SK-N-SH treated with all-trans-retinoic acid at 6 μM for 48 hours (cell line): ENCODE results near the gene C2CD3.

Experiments
- ATAC-seq: fragments of 200-7000 bp; cut with Tn5 transposase; 3 replicates; pipeline ENCODE4 v1.9.1; 2020; ENCODE audit warnings: mild to moderate bottlenecking, moderate library complexity
- ARNTL ChIP-seq: fragments of 450-650 bp; formaldehyde crosslinking; IDR thresholded peaks from 2 replicates; pipeline ENCODE4 v1.5.0; 2020; ENCODE audit warnings: low read depth, mild to moderate bottlenecking, moderate library complexity, borderline replicate concordance
- GLIS3 ChIP-seq: fragments of 250-450 bp; sonication (Bioruptor Pico); IDR thresholded peaks from 2 replicates; pipeline ENCODE4 v1.5.0; 2020; ENCODE audit warnings: mild to moderate bottlenecking, moderate library complexity
- OSR1 ChIP-seq: fragments of 250-450 bp; sonication (Bioruptor Pico); IDR thresholded peaks from 2 replicates; pipeline ENCODE4 v1.8.0; 2022; ENCODE audit warnings: moderate library complexity, mild to moderate bottlenecking, inconsistent platforms
- PPARA ChIP-seq: fragments of 250-450 bp; sonication (Bioruptor Pico); IDR thresholded peaks from 2 replicates; pipeline ENCODE4 v1.5.0; 2020; ENCODE audit warnings: mild to moderate bottlenecking, borderline replicate concordance
- RARB ChIP-seq: fragments of 250-450 bp; sonication (Bioruptor Pico); IDR thresholded peaks from 2 replicates; pipeline ENCODE4 v1.8.0; 2021; ENCODE audit warnings: mild to moderate bottlenecking, moderate library complexity
- SNAI2 ChIP-seq: fragments of 250-450 bp; sonication (Bioruptor Pico); IDR thresholded peaks from 2 replicates; pipeline ENCODE4 v1.5.0; 2020; ENCODE audit warnings: mild to moderate bottlenecking, moderate library complexity
- ZC3H10 ChIP-seq: fragments of 250-450 bp; sonication (Bioruptor Pico); IDR thresholded peaks from 2 replicates; pipeline ENCODE4 v1.5.1; 2021; ENCODE audit warnings: mild to moderate bottlenecking, moderate library complexity
- ZFP3 ChIP-seq: fragments of 250-450 bp; sonication (Bioruptor Pico); IDR thresholded peaks from 2 replicates; pipeline ENCODE4 v1.5.0; 2020; ENCODE audit warnings: mild to moderate bottlenecking, moderate library complexity
- ZFP30 ChIP-seq: fragments of 450-650 bp; formaldehyde crosslinking; IDR thresholded peaks from 2 replicates; pipeline ENCODE4 v1.5.0; 2022; ENCODE audit warnings: mild to moderate bottlenecking, moderate library complexity
- ZNF565 ChIP-seq: fragments of 450-650 bp; formaldehyde crosslinking; conservative IDR thresholded peaks from 2 replicates; pipeline ENCODE4 v1.5.0; 2020; ENCODE audit warnings: low read depth, mild to moderate bottlenecking, moderate library complexity
- ZNF70 ChIP-seq: fragments of 450-650 bp; formaldehyde crosslinking; IDR thresholded peaks from 2 replicates; pipeline ENCODE4 v1.5.0; 2020; ENCODE audit warnings: mild to moderate bottlenecking, moderate library complexity
- ZNF8 ChIP-seq: fragments of 450-650 bp; formaldehyde crosslinking; IDR thresholded peaks from 2 replicates; pipeline ENCODE4 v1.5.0; 2020; ENCODE audit warnings: mild to moderate bottlenecking, moderate library complexity
- TF ChIP-seq, protein P1 (sequence below): fragments of 250-450 bp; sonication (Bioruptor Pico); IDR thresholded peaks from 2 replicates; pipeline ENCODE4 v1.8.0; 2020; ENCODE audit warnings: mild to moderate bottlenecking, moderate library complexity, borderline replicate concordance
- TF ChIP-seq, protein P2 (sequence below): fragments of 250-450 bp; sonication (Bioruptor Pico); IDR thresholded peaks from 2 replicates; pipeline ENCODE4 v1.5.1; 2021; ENCODE audit warnings: mild to moderate bottlenecking, moderate library complexity
- TF ChIP-seq, protein P3 (sequence below): fragments of 250-450 bp; sonication (Bioruptor Pico); IDR thresholded peaks from 2 replicates; pipeline ENCODE4 v1.8.0; 2021; ENCODE audit warnings: low read depth, mild to moderate bottlenecking, moderate library complexity, borderline replicate concordance
- TF ChIP-seq, protein P4 (sequence below): fragments of 250-450 bp; sonication (Bioruptor Pico); IDR thresholded peaks from 2 replicates; pipeline ENCODE4 v1.5.1; 2020; ENCODE audit warnings: low read depth, mild to moderate bottlenecking, moderate library complexity
- TF ChIP-seq, protein P5 (sequence below): fragments of 250-450 bp; sonication (Bioruptor Pico); IDR thresholded peaks from 2 replicates; pipeline ENCODE4 v1.5.0; 2020; ENCODE audit warnings: mild to moderate bottlenecking, moderate library complexity

The C2CD3 gene

DNA sequence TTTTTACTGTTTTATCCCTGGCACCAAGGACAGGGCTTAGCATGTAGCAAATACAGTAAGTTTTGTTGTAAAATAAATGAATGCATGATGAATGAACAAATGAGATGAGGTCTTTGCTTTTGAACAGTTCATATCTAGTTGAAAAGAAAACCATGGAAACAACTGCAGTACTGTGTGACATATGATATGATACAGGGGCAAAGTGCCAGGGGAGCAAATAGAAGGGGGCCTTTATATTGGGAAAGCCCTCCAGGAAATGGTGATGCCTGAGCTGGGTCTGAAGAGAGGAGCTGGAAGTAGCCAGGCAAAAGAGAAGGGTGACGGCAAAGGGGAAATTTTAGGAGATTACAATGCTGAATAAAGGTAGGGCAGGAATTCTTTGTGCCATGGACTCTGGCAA lies 98.1 kb downstream of the C2CD3 start (continued):
- TF ChIP-seq, protein P1, sequence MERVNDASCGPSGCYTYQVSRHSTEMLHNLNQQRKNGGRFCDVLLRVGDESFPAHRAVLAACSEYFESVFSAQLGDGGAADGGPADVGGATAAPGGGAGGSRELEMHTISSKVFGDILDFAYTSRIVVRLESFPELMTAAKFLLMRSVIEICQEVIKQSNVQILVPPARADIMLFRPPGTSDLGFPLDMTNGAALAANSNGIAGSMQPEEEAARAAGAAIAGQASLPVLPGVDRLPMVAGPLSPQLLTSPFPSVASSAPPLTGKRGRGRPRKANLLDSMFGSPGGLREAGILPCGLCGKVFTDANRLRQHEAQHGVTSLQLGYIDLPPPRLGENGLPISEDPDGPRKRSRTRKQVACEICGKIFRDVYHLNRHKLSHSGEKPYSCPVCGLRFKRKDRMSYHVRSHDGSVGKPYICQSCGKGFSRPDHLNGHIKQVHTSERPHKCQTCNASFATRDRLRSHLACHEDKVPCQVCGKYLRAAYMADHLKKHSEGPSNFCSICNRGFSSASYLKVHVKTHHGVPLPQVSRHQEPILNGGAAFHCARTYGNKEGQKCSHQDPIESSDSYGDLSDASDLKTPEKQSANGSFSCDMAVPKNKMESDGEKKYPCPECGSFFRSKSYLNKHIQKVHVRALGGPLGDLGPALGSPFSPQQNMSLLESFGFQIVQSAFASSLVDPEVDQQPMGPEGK (CRISPR knock-in tag), result no peak
- TF ChIP-seq, protein P2, sequence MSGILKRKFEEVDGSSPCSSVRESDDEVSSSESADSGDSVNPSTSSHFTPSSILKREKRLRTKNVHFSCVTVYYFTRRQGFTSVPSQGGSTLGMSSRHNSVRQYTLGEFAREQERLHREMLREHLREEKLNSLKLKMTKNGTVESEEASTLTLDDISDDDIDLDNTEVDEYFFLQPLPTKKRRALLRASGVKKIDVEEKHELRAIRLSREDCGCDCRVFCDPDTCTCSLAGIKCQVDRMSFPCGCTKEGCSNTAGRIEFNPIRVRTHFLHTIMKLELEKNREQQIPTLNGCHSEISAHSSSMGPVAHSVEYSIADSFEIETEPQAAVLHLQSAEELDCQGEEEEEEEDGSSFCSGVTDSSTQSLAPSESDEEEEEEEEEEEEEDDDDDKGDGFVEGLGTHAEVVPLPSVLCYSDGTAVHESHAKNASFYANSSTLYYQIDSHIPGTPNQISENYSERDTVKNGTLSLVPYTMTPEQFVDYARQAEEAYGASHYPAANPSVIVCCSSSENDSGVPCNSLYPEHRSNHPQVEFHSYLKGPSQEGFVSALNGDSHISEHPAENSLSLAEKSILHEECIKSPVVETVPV (CRISPR knock-in tag), result no peak

DNA sequence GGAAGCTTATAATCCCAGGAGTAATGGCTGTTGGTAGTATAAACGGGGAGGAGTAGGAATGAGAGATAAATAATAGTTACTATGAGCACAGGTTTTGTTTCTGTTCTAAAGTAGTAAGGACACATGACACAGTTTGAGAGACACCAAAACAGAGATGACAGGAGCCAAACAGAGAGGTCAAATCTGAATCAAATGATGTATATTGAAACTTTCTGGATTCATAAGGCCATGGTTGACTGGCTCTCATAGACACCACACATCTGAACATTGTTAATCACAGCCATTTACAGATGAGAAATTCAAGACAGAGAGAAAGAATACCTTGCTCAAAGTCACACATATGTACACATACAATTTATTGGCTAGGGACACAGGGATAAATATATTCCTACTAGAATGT lies 98.5 kb downstream of the C2CD3 start:
- TF ChIP-seq, protein P1 (CRISPR knock-in tag), result no peak
- TF ChIP-seq ZC3H10 (CRISPR knock-in tag) (no peak), ZFP3 (CRISPR knock-in tag) (no peak), ZNF70 (CRISPR knock-in tag) (no peak), SNAI2 (CRISPR knock-in tag) (no peak), OSR1 (no peak), ZNF8 (CRISPR knock-in tag) (no peak), RARB (CRISPR knock-in tag) (no peak)
- TF ChIP-seq, protein P3, sequence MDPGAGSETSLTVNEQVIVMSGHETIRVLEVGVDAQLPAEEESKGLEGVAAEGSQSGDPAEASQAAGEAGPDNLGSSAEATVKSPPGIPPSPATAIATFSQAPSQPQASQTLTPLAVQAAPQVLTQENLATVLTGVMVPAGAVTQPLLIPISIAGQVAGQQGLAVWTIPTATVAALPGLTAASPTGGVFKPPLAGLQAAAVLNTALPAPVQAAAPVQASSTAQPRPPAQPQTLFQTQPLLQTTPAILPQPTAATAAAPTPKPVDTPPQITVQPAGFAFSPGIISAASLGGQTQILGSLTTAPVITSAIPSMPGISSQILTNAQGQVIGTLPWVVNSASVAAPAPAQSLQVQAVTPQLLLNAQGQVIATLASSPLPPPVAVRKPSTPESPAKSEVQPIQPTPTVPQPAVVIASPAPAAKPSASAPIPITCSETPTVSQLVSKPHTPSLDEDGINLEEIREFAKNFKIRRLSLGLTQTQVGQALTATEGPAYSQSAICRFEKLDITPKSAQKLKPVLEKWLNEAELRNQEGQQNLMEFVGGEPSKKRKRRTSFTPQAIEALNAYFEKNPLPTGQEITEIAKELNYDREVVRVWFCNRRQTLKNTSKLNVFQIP (CRISPR knock-in tag), result no peak
- TF ChIP-seq, protein P2 (CRISPR knock-in tag), result no peak
- TF ChIP-seq, protein P4, sequence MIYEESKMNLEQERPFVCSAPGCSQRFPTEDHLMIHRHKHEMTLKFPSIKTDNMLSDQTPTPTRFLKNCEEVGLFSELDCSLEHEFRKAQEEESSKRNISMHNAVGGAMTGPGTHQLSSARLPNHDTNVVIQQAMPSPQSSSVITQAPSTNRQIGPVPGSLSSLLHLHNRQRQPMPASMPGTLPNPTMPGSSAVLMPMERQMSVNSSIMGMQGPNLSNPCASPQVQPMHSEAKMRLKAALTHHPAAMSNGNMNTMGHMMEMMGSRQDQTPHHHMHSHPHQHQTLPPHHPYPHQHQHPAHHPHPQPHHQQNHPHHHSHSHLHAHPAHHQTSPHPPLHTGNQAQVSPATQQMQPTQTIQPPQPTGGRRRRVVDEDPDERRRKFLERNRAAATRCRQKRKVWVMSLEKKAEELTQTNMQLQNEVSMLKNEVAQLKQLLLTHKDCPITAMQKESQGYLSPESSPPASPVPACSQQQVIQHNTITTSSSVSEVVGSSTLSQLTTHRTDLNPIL, result no peak
- TF ChIP-seq, protein P5, sequence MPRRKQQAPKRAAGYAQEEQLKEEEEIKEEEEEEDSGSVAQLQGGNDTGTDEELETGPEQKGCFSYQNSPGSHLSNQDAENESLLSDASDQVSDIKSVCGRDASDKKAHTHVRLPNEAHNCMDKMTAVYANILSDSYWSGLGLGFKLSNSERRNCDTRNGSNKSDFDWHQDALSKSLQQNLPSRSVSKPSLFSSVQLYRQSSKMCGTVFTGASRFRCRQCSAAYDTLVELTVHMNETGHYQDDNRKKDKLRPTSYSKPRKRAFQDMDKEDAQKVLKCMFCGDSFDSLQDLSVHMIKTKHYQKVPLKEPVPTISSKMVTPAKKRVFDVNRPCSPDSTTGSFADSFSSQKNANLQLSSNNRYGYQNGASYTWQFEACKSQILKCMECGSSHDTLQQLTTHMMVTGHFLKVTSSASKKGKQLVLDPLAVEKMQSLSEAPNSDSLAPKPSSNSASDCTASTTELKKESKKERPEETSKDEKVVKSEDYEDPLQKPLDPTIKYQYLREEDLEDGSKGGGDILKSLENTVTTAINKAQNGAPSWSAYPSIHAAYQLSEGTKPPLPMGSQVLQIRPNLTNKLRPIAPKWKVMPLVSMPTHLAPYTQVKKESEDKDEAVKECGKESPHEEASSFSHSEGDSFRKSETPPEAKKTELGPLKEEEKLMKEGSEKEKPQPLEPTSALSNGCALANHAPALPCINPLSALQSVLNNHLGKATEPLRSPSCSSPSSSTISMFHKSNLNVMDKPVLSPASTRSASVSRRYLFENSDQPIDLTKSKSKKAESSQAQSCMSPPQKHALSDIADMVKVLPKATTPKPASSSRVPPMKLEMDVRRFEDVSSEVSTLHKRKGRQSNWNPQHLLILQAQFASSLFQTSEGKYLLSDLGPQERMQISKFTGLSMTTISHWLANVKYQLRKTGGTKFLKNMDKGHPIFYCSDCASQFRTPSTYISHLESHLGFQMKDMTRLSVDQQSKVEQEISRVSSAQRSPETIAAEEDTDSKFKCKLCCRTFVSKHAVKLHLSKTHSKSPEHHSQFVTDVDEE, result no peak
- ATAC-seq, result no peak

DNA sequence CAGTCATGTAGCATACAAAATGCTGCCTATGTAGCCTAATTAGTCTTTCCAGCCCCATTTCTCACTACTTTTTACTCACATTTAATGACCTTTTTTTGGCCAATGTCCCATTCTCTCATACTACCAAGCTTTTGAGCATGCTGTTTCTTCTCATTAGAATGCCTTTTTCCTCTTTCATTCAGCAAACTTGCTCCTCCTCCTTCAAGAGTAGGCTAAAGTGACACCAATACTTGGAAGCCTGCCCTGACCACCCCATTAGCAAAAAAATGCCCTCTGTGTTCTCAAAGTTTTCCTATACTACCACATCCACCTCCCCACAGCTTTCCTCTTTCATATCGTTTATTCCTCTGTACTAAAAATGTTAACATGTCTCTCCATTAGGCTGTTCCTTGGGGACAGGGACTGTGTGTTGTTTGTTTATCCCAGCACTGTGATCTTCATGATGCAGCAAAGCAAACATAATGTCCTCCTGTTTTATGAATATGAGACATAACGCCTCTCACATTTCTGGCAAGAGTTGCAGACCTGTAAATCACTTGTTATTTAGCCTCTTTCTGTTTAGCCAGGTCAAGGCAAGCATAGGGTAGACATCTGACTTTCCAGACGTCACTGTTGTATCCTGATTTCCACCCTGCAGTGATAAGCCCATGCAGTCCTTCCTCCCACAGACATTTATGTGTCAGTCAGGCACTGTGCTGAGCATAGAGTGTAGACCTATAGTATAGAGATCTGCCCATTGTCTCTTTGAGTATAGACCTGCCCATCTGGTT lies 99.9 kb downstream of the C2CD3 start:
- ATAC-seq, result no peak
- TF ChIP-seq ZFP3 (CRISPR knock-in tag), result no peak
- TF ChIP-seq, protein P5, result no peak
- no peak for TF ChIP-seq ZNF565 (CRISPR knock-in tag)
- no peak for TF ChIP-seq PPARA
- no peak for TF ChIP-seq ARNTL (CRISPR knock-in tag)
- no peak for TF ChIP-seq ZNF70 (CRISPR knock-in tag)
- TF ChIP-seq GLIS3 (CRISPR knock-in tag), result no peak
- TF ChIP-seq ZC3H10 (CRISPR knock-in tag), result no peak
- TF ChIP-seq, protein P2 (CRISPR knock-in tag), result no peak
- TF ChIP-seq OSR1, result no peak
- no peak for TF ChIP-seq SNAI2 (CRISPR knock-in tag)
- no peak for TF ChIP-seq ZFP30 (CRISPR knock-in tag)
- TF ChIP-seq RARB (CRISPR knock-in tag), result no peak
